HG02678 (cell line): ENCODE data around the gene UPK1A.
"Not testable (repeated sequence)": the region's sequence is repeated elsewhere in the genome, so short reads cannot be mapped to it uniquely, and the experiment has no call there.

Experiments used
- ATAC-seq: cut with Tn5 transposase; IDR thresholded peaks from one replicate; pipeline ENCODE4 v1.9.1; 2021; ENCODE audit warnings: mild to moderate bottlenecking, moderate library complexity; ENCODE audit not compliant: unreplicated experiment

UPK1A gene

DNA sequence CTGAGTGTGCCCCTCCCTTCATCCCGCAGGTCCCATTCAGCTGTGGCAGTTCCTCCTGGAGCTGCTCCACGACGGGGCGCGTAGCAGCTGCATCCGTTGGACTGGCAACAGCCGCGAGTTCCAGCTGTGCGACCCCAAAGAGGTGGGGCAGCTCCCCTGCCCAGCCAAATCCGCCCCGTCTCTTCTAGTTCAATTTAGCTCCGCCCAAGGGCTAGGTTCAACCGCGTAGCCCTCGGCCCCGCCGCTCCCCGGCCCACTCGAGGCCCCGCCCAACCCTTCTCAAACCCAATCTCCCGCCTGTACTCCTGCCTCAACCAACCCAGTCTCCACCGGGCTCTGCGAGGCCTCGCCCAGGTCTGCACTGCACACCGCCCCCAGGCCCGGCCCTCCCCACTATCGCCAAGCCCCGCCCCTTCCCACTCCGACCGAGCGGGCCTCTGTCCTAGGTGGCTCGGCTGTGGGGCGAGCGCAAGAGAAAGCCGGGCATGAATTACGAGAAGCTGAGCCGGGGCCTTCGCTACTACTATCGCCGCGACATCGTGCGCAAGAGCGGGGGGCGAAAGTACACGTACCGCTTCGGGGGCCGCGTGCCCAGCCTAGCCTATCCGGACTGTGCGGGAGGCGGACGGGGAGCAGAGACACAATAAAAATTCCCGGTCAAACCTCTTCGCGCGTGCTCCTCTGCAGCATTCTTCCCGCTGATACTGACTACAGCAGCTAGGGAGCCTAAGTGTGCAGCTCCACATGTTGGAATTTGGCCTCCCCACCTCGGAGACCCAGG is 21.9 kb upstream of the UPK1A start:
- peak; percentile 68 for ATAC-seq

DNA sequence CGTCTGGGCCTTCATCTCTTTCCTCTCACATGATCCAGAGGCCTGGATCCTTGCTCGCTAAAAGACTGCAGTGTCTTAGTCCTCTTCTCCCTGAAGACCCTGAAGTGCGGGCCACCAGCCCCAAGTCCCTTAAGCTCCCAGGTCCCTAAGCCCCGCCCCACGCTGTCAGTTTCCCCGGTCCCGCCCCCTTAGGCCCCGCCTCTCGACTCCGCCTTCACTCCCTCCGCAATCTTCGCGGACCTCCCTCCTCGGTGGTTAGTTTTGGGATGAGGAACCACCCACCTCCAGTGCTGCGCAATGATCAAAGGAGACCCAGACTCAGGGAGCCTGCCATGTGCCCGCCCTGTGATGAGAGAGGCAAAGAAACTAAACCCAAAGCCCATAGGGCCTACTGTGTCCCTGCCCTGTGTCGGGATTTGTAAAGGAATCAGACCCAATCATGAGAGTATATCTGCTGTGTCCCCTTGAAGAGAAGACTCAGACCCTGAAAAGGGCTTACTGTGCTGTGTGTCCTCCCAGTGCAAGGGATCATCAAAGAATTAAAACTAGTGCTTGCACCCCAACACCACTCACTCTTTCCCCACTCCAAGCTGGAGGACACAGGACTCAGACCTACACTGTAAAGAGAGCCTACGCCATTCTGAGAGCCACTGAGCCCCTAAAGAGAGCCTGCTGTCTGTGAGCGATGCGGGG is 21.2 kb upstream of the UPK1A start:
- ATAC-seq, result no peak

DNA sequence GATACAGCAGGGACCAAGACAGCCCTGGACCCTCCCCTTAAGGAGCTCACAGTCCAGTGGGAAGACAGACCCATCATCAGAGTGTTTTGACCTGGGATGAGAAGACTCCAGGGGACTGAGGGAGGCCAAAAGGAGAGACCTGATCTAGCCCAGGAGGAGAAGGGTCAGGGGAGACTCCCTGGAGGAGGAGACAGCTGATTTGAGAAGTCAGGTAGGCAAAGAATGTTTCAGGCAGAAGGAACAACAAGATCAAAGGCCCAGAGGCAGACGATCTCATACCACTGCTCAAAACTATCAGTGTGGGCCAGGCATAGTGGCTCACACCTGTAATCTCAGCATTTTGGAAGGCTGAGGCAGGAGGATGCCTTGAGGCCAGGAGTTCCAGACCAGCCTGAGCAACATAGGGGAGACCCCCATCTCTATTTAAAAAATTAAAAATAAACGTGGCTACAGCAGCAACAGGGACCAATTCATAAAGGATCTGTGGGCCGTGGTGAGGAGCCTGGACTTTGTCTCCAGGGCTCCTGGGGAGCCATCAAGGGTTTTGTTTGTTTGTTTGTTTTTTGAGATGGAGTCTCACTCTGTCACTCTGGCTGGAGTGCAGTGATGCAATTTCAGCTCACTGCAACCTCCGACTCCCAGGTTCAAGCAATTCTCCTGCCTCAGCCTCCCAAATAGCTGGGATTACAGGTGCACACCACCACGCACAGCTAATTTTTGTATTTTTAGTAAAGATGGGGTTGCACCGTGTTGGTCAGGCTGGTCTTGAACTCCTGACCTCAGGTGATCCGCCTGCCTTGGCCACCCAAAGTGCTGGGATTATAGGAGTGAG is 20.4 kb upstream of the UPK1A start:
- ATAC-seq, result no peak

GRCh38 chr19:35648017-35648961 is 18.0 kb upstream of the UPK1A start, which contains the start of gene COX6B1:
Gene COX6B1 (plus strand): TSS chr19:35648323. CDS start chr19:35651244, 2,921 bp downstream.
- ATAC-seq, result peak; percentile 60

DNA sequence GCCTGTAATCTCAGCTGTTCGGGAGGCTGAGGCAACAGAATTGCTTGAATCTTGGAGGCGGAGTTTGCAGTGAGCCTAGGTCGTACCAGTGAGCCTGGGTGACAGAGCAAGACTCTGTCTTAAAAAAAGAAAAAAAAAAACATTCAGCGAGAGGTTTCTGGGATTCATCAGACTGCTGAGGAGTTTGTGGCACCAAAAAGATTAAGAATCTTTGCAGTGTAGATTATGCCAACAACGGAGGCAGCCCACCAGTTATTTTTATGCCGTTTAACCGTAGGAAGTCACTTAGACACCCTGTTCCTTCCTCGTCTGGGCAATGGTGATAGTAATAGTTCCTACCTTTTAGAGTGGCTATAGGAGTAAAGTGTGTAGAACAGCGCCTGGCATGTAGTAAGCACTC is 15.7 kb upstream of the UPK1A start:
- no peak for ATAC-seq

DNA sequence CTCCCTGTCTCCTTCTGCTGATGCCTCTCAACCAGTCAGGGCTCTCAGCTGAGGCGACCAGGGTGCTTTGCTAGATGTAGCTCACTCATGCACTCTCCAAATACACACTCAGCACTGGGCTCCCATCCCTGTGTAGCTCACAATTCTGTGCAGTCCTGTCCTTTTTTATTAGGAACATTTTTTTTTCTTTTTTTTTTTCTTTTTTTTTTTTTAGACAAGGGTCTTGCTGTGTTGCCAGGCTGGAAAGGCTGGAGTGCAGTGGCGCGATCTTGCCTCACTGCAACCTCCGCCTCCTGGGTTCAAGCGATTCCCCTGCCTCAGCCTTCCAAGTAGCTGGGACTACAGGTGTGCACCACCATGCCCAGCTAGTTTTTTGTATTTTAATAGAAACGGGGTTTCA is 11.5 kb upstream of the UPK1A start:
- ATAC-seq, result not testable (repeated sequence)

DNA sequence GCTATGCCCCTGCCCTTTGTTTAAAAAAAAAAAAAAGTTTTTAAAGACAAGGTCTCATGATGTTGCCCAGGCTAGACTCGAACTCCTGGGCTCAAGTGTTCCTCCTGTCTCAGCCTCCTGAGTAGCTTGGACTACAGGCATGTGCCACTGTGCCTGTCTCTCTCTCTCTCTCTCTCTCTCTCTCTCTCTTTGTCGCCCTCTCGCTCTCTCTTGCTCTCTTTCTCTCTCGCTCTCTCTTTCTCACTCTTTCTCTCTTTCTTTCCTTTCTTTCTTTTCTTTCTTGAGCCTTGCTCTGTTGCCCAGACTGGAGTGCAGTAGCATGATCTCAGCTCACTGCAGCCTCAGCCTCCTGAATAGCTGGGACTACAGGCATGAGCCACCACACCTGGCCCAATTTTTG is 10.7 kb upstream of the UPK1A start:
- ATAC-seq, result no peak

DNA sequence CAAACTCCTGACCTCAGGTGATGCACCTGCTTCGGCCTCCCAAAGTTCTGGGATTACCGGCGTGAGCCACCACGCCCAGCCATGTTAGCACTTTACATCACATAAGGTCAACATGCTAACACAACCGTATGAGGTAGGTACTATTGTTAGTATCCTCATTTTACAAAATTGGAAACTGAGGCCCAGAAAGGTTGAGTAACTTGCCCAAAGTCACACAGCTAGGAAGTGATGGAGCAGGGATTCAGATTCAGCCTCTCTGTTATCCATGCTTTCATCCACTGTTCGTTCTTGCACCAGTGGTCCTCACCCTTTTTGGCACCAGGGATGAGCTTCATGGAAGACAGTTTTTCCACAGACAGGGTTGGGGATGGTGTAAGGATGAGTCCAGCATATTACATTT is 9.6 kb upstream of the UPK1A start:
- ATAC-seq, result no peak

GRCh38 chr19:35657904-35658700 is 8.2 kb upstream of the UPK1A start:
- ATAC-seq, result no peak

- ATAC-seq, result no peak
Observed at GRCh38 chr19:35661995-35662340, 4.3 kb upstream of the UPK1A start.

- ATAC-seq, result no peak
Observed at GRCh38 chr19:35663981-35664380, 2.3 kb upstream of the UPK1A start.

- ATAC-seq, result no peak
Observed at GRCh38 chr19:35665157-35665556, 1.2 kb upstream of the UPK1A start.

GRCh38 chr19:35665604-35666003 is 713 bp upstream of the UPK1A start:
- no peak for ATAC-seq

GRCh38 chr19:35669566-35669965 is 3.2 kb downstream of the UPK1A start:
- no peak for ATAC-seq

DNA sequence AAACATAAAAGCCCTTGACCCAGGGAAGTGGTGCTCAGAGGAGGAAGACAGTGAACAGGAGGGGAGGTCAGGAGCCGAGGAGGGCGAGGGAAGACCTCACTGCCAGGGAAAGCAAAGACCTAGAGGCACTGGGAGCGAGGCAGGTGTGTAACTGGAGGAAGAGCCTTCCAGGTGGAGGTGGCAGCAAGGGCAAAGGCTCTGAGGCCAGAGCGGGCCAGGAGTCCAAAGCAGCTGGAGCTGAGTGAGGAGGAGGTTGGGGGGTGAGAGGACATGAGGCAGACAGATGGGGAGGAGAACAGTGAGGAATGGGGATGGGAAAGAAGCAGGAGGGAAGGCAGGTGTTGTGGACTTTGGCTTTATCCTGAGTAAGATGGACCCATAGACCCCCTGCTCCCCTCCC is 3.7 kb downstream of the UPK1A start:
- ATAC-seq, result no peak

DNA sequence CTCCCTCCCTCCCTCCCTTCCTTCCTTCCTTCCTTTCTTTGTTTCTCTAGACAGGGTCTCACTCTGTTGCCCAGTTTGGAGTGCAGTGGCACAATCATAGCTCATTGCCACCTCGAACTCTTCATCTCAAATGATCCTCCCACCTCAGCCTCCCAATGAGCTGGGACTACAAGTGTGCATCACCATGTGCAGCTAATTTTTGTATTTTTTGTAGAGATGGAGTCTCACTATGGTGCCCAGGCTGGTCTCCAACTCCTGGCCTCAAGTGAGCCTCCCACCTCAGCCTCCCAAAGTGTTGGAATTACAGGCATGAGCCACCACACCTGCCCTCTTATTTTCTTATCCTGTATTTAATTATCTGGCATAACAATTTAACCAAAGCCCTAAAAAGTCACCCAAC is 4.4 kb downstream of the UPK1A start:
- ATAC-seq, result no peak

- no peak for ATAC-seq
Observed at GRCh38 chr19:35671818-35672217, 5.5 kb downstream of the UPK1A start.

DNA sequence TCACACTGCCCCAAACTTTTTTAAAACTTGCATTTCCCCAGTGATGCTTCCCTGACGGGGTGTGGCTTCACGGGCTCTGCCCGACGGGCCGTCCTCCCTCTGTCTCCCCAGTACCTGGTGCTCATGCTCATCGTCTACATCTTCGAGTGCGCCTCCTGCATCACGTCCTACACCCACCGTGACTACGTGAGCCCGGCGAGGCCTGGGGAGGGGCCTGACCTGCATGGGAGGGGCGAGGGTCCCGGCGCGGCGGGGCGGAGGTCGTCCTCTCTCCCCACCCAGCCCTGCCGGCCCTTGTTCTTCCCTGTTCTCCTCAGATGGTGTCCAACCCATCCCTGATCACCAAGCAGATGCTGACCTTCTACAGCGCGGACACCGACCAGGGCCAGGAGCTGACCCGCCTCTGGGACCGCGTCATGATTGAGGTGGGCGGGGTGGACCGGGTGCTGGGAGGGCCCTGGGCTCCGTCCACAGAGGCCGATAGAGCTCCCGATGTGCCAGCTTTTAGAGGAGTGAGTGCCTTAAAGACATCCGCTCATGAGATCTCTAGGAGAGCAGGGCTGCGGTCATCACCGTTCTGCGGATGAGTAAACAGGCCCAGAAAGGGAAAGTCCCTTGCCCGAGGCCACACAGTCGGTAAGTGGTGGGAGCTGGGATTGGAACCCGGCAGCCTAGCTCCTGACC is 6.9 kb downstream of the UPK1A start:
- ATAC-seq, result no peak

DNA sequence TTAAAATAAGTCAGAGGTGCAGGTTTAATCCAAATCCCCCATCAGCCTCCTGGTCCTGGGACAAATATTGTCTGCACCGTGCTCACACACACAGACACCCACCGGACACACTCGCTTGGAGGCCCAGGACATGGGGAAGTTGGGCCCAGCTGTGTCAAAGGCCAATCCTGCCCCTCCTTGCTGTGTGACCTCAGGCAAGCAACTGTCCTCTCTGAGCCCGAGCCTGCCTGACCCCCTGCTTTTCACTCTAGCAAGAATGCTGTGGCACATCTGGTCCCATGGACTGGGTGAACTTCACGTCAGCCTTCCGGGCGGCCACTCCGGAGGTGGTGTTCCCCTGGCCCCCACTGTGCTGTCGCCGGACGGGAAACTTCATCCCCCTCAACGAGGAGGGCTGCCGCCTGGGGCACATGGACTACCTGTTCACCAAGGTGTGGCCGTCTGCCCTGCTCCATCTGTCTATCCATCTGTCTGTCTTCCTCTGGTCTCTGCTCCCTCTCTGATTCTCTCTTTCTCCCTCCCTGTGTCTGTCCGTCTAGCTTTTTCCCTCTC is 9.3 kb downstream of the UPK1A start:
- no peak for ATAC-seq
